NCI-H2171 treated with DMSO at 0.1 percent for 48 hours (cell line): ENCODE measurements around the gene PDXK.

Experiments
- DNase-seq: peaks from one replicate; lab custom pipeline; 2025; lab: John Stamatoyannopoulos, UW

PDXK gene

DNA sequence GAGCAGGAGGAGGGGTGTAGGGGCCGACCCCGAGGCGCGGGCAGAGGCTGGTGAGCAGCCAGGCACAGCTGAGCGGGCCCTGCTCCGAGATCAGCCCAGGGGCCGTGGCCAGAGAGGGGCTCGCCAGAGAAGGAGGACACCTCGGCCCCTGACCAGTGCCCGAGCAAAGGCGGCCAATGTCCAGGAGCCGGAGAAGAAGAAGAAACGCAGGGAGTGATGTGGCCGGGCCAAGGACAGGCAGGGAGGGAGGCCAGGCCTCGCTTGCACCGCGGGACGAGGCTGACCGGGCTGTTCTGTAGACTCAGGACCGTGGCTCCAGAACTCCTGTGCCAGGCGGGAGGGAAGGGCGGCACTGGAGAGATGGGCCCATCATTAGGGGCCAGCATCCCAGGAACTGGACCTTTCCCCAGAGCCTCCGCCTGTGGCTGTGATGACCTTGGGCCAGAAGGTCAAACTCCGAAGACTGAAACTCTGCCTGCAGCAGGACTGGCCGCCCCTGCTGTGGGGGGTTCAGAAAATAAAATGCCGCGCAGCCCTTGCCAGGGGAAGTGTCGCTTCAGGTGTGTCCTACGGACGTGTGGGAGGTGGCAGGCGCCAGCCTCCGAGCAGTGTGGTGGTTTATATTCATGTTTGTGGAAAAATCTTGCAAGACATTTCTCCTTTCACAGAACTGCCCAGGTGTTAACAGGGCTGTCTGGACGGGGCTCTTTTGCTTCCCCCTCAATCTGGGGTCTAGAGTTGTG is 84.8 kb downstream of the PDXK start:
- no peak for DNase-seq

DNA sequence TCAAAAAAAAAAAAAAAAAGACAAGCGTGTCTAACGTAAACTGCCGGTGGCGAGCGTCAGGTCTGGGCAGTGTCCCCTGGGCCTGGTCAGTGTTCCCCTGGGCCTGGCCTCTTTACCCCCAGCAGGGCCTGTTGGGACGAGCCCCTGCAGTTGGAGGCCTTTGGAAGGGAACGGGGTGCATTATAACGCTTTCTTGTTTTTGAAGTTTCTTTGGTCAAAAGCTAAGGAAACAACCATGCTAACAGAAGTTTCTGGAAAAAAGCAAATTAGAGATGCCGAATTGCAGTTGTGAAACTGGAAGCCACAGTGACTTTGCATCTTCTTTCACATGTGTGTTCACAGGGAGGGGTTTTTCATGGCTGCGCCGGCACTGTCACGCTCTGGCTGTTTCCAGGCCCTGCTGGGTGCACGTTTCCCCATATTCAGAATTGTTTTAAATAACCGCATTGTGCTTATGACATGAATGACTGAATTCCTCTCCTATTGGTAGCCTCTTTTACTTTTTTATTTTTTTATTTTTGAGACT is 86.4 kb downstream of the PDXK start:
- no peak for DNase-seq

- DNase-seq = no peak
These were observed 87.2 kb downstream of the PDXK start for GRCh38 chr21:43806017-43806710.

DNA sequence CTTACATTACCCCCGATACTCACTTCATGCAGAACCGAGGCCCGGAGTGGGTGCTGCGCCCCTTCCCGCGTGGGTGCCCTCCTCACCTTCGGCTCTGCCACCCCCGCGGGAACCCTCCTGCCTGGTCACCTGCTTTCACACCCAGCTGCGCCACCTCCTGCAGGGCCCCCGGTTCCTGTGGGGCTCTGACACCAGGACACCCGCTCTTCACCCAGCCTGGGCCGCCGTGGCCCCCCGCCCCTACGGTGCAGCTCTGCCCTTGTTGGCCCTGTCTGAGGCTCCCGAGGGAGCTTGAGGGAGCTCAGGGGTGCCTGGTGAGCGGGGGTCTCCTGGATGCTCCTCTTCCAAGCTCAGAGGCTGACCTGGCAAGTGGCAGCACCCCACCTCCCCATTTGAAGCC is 89.4 kb downstream of the PDXK start:
- DNase-seq = no peak

DNA sequence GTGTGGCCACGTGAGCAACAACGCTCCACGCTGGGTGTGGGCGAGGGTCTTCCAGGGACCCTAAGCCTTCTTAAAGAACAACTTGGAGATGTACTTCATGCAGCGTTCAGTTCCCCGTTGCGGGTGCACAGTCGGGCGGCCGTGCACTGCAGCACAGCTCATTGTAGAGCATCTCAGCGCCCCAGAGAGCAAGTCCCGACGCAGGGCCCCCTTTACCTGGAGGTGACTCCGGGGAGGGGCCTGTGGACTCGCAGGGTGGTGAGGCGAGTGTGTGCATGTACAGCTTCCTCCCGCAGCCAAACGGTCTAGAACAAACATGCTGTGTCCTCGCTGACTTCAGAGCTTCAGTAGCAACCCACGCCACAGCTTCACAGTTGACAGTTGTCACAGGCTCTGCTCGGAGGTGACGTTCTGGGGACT is 89.9 kb downstream of the PDXK start:
- no peak for DNase-seq

- no peak for DNase-seq
These were observed 90.4 kb downstream of the PDXK start for GRCh38 chr21:43809346-43809799.

DNA sequence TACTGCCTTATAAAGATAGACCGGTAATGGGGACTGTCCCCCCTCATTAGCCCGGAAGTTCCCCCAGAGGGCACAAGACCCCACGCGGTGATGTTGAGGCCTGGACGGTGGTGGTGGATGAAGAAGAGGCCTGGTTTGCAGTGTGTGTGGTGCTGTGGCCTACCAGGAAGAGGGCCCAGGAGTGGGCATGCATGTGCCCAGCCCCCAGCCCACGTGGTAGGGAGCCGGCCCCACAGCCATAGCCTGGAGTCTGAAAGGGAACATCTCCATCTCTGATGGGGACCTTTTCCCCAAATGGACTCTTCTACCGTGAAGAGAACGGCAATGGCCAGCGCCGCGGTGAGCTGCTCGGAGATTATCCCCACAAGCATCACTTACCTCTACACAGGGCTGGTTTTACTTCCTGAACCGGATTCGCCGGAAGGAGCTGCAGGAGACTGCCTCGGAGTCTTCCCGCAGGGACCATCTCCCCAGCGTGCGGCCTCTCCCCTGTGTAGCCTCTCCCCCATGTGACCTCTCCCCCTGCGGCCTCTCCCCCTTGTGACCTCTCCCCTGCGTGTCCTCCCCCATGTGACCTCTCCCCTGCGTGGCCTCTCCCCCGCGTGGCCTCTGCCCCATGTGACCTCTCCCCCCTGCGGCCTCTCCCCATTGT is 91.0 kb downstream of the PDXK start:
- DNase-seq = no peak

DNA sequence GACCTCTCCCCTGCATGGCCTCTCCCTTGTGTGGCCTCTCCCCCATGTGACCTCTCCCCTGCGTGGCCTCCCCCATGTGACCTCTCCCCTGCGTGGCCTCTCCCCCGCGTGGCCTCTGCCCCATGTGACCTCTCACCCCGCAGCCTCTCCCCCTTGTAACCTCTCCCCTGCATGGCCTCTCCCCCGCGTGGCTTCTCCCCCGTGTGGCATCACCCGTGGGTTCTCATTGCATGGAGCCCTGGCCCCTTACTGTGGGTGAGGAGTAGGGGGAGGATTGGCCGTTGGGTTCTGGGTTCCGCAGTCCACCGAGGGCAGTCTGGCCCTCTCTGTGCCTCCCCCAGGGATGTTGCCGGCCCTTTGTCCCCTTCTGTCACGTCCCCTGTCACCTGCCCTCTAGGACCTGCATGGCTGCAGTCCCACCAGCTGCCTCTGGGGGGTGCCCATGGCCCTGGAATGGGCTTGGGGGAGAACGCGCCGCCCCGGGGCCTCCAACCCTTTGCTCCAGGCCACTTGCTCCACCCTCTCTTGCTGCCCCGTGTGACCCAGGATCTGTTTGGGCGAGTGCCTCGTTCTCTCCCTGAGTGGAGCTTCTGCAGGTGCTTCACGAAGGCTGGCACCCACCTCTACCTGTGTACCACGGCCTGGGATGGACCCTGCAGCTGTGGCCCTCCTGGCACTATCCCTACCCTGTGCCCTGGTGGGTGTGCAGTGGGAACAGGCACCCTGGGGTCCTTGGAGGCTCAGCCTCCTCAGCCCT is 91.8 kb downstream of the PDXK start:
- DNase-seq = peak; percentile 84

- peak; percentile 63 for DNase-seq
These were observed 92.6 kb downstream of the PDXK start for GRCh38 chr21:43811262-43812105.
